ENCODE results near the gene CAMK2A. TPM values are rescaled to one million over a fixed set of nuclear protein-coding genes. Genes with fewer than 3 reads are reported as not detected.

Gene CAMK2A
- total RNA-seq, 3 donors from 2014 or later (not counting 1 experiment from before 2014, with no cell fraction given) = 0.38 TPM; not detected in 2

DNA sequence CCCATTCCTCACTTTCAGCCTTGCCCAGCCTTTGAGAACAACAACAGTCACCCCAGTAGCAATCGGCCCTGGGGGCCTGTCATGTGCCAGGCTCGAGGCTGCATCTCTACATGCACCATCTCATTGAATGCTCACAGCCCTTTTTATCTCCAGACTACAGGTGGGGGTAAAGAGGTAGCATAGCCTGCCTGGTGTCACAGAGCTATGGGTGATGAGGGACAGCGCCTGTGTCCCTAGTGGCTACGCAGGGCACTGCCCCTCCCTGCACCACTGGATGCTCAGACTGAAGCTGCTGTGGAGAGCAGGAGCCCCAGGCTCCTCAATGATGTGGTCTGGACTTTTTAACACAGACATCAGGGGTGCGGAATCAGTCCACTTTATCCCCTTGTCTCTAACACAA is 2.8 kb downstream of the CAMK2A start:
- H3K4me1 Mint-ChIP-seq = no peaks in the 10 kb centered on the region
- H3K36me3 Mint-ChIP-seq = no peaks in the 10 kb centered on the region
- H3K4me3 ChIP-seq (ENCODE audit: low read length) = no peak overlapping the region
- H3K36me3 ChIP-seq (ENCODE audit: control insufficient read depth, insufficient read depth, low read length) = no peaks in the 10 kb centered on the region
- TF ChIP-seq, protein P1, sequence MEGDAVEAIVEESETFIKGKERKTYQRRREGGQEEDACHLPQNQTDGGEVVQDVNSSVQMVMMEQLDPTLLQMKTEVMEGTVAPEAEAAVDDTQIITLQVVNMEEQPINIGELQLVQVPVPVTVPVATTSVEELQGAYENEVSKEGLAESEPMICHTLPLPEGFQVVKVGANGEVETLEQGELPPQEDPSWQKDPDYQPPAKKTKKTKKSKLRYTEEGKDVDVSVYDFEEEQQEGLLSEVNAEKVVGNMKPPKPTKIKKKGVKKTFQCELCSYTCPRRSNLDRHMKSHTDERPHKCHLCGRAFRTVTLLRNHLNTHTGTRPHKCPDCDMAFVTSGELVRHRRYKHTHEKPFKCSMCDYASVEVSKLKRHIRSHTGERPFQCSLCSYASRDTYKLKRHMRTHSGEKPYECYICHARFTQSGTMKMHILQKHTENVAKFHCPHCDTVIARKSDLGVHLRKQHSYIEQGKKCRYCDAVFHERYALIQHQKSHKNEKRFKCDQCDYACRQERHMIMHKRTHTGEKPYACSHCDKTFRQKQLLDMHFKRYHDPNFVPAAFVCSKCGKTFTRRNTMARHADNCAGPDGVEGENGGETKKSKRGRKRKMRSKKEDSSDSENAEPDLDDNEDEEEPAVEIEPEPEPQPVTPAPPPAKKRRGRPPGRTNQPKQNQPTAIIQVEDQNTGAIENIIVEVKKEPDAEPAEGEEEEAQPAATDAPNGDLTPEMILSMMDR (IDR thresholded peaks at IDR 0.05) = no peak
- H3K9me3 ChIP-seq (ENCODE audit: control insufficient read depth, insufficient read depth, low read length) = no peaks in the 10 kb centered on the region
- no peak overlapping the region for H3K4me3 Mint-ChIP-seq
- WGBS (ENCODE audit: insufficient coverage) = 85% methylated on average over 5 of the region's 5 CpGs
- no peaks in the 10 kb centered on the region for H3K27me3 ChIP-seq (ENCODE audit: control insufficient read depth, insufficient read depth, low read length)
- peaks cover 9 to 13% of the 10 kb centered on the region in 2 donors for H3K27me3 Mint-ChIP-seq (ENCODE audit: low read depth in 2 of 2)
- no peak overlapping the region for H3K27ac Mint-ChIP-seq
- intact Hi-C loops (cut with micrococcal nuclease) = no loop called here
- H3K4me1 ChIP-seq (ENCODE audit: control insufficient read depth, insufficient read depth, low read length) = no peaks in the 10 kb centered on the region
- DNase-seq (peak in 1 of 2 donors; percentile 14), ATAC-seq (peak in 2 of 3 donors; percentile 42 to 56)
- H3K27ac ChIP-seq (ENCODE audit: low read length) = no peak overlapping the region
- H3K9me3 Mint-ChIP-seq = no peaks in the 10 kb centered on the region

DNA sequence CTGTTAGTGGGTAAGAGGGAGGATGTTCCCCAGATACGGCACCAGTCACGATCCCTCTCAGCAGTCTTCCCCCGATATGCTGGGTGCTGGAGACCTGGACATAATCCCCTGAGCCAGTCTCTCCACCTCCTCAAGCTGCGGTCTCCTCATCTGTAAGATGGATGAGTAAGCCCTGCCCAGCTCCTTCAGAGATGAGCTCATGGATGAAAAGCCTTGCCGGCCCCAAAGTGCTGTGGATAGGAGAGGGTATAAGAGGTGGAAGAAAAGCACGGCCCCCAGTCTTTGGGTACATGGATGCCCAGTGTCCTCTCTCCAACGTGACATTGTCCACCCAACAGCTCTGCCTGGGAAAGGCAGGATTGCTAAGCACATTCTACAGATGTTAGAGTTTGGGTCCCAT is 4.5 kb downstream of the CAMK2A start:
- no peaks in the 10 kb centered on the region for H3K4me1 Mint-ChIP-seq
- ATAC-seq = no peak
- Histone ChIP-seq H3K36me3 (ENCODE audit: control insufficient read depth, insufficient read depth, low read length) (no peaks in the 10 kb centered on the region), H3K4me1 (ENCODE audit: control insufficient read depth, insufficient read depth, low read length) (no peaks in the 10 kb centered on the region), H3K27me3 (ENCODE audit: control insufficient read depth, insufficient read depth, low read length) (no peaks in the 10 kb centered on the region), H3K4me3 (ENCODE audit: low read length) (no peak overlapping the region), H3K27ac (ENCODE audit: low read length) (no peak overlapping the region), H3K9me3 (ENCODE audit: control insufficient read depth, insufficient read depth, low read length) (no peaks in the 10 kb centered on the region)
- H3K27ac Mint-ChIP-seq = no peak overlapping the region
- intact Hi-C loops (cut with micrococcal nuclease) = no loop called here
- H3K36me3 Mint-ChIP-seq = no peaks in the 10 kb centered on the region
- H3K4me3 Mint-ChIP-seq = no peak overlapping the region
- TF ChIP-seq, protein P1 (IDR thresholded peaks at IDR 0.05) = no peak
- WGBS (ENCODE audit: insufficient coverage) = 87% methylated on average over 6 of the region's 7 CpGs
- DNase-seq = no peak
- peaks cover 4 to 14% of the 10 kb centered on the region in 2 donors for H3K27me3 Mint-ChIP-seq (ENCODE audit: low read depth in 2 of 2)
- no peaks in the 10 kb centered on the region for H3K9me3 Mint-ChIP-seq

DNA sequence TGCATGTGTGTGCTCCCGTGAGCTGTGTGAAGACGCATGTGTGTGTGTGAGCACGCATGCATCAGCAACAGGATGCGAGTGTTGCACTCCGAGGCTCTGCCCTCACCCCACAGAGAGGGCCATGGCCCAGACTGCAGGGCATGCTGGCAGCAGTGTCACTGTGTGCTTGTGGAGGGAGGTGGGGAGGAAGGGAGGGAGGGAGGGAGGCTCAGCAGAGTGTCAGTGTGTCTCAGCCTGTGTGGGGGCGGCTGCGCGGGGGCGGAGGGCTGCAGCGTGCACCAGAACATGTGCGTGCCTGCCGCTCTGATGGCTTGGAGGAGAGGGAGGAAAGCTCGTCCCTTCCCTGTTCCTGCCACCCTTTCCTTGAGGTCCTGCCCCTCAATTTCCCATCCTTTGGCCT is 5.3 kb downstream of the CAMK2A start:
- Histone ChIP-seq H3K4me1 (ENCODE audit: control insufficient read depth, insufficient read depth, low read length) (no peaks in the 10 kb centered on the region), H3K4me3 (ENCODE audit: low read length) (no peak overlapping the region), H3K36me3 (ENCODE audit: control insufficient read depth, insufficient read depth, low read length) (no peaks in the 10 kb centered on the region), H3K9me3 (ENCODE audit: control insufficient read depth, insufficient read depth, low read length) (no peaks in the 10 kb centered on the region), H3K27ac (ENCODE audit: low read length) (no peak overlapping the region), H3K27me3 (ENCODE audit: control insufficient read depth, insufficient read depth, low read length) (no peaks in the 10 kb centered on the region)
- TF ChIP-seq, protein P1 (IDR thresholded peaks at IDR 0.05) = no peak
- no peaks in the 10 kb centered on the region for H3K36me3 Mint-ChIP-seq
- no peak overlapping the region for H3K4me3 Mint-ChIP-seq
- H3K4me1 Mint-ChIP-seq = no peaks in the 10 kb centered on the region
- DNase-seq = no peak
- intact Hi-C loops (cut with micrococcal nuclease) = no loop called here
- H3K9me3 Mint-ChIP-seq = no peaks in the 10 kb centered on the region
- WGBS (ENCODE audit: insufficient coverage) = 88% methylated on average over 13 of the region's 13 CpGs
- ATAC-seq = no peak
- peaks cover 0 to 14% of the 10 kb centered on the region in 2 donors for H3K27me3 Mint-ChIP-seq (ENCODE audit: low read depth in 2 of 2)
- no peak overlapping the region for H3K27ac Mint-ChIP-seq

DNA sequence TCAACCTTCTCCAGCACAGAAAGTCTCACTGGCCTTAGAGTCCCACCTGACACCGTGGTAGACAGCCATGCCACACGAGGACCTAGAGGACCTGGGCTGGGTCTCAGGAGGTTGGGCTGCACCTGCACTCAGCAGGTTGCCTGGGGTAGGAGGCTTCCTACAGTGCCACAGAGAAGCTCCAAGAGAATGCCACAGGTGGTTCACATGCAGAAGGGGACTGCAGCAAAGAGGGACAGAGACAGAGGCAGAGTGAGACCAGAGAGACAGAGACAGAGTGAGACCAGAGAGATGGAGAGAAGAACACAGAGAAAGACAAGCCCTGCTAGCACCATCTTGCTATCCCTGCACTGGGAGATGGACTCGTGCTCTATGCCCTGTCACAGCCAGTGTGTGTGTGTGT is 5.7 kb downstream of the CAMK2A start:
- no peak overlapping the region for H3K27ac Mint-ChIP-seq
- Histone ChIP-seq H3K27ac (ENCODE audit: low read length) (no peak overlapping the region), H3K4me1 (ENCODE audit: control insufficient read depth, insufficient read depth, low read length) (no peaks in the 10 kb centered on the region), H3K36me3 (ENCODE audit: control insufficient read depth, insufficient read depth, low read length) (no peaks in the 10 kb centered on the region), H3K4me3 (ENCODE audit: low read length) (no peak overlapping the region), H3K27me3 (ENCODE audit: control insufficient read depth, insufficient read depth, low read length) (no peaks in the 10 kb centered on the region), H3K9me3 (ENCODE audit: control insufficient read depth, insufficient read depth, low read length) (no peaks in the 10 kb centered on the region)
- no peaks in the 10 kb centered on the region for H3K36me3 Mint-ChIP-seq
- no peak overlapping the region for H3K4me3 Mint-ChIP-seq
- H3K9me3 Mint-ChIP-seq = no peaks in the 10 kb centered on the region
- DNase-seq = no peak
- ATAC-seq = no peak
- intact Hi-C loops (cut with micrococcal nuclease) = no loop called here
- TF ChIP-seq, protein P1 (IDR thresholded peaks at IDR 0.05) = no peak
- H3K4me1 Mint-ChIP-seq = no peaks in the 10 kb centered on the region
- 79% methylated on average over 3 of the region's 3 CpGs for WGBS (ENCODE audit: insufficient coverage)
- peaks cover 0 to 14% of the 10 kb centered on the region in 2 donors for H3K27me3 Mint-ChIP-seq (ENCODE audit: low read depth in 2 of 2)
